Measurements from ENCODE around the gene ODR4.

- TF ChIP-seq CTCF (IDR thresholded peaks at IDR 0.05) (no peak), POLR2AphosphoS5 (IDR thresholded peaks at IDR 0.05) (no peak), POLR2A (IDR thresholded peaks at IDR 0.05) (no peak), EP300 (IDR thresholded peaks at IDR 0.05) (no peak)
Measured at GRCh38 chr1:186454981-186455380, 79.3 kb downstream of the ODR4 start.

Measured in suprapubic skin (tissue), 4 donors.